Urinary bladder (tissue), 4 donors: Measurements from ENCODE around the gene MYLK. TPM values are rescaled to one million over a fixed set of nuclear protein-coding genes. Genes with fewer than 3 reads are reported as not detected.
A peak's percentile ranks its signal among the peaks of the same experiment; 100 is the strongest.
"Not testable (repeated sequence)": the region's sequence is repeated elsewhere in the genome, so short reads cannot be mapped to it uniquely, and the experiment has no call there.

Experiments used
- DNase-seq: peaks from one replicate; pipeline ENCODE4 v3.0.0-alpha.2; 2015; ENCODE audit errors: extremely low spot score
- H3K27ac ChIP-seq: one replicate; pipeline ENCODE4 v1.5.1; 2013; ENCODE audit warnings: low read depth, mild to moderate bottlenecking, moderate library complexity
- H3K36me3 ChIP-seq: one replicate; pipeline ENCODE4 v1.6.1; 2013; ENCODE audit warnings: mild to moderate bottlenecking, moderate library complexity; ENCODE audit not compliant: insufficient read depth
- H3K4me1 ChIP-seq: one replicate; pipeline ENCODE4 v1.6.1; 2013; ENCODE audit warnings: mild to moderate bottlenecking, moderate library complexity; ENCODE audit not compliant: insufficient read depth
- H3K4me3 ChIP-seq: one replicate; pipeline ENCODE4 v1.5.1; 2013; ENCODE audit warnings: low read depth, low read length
- WGBS: extraction: QIAGEN DNeasy Blood & Tissue Kit; methylation state at CpG from one replicate; pipeline ENCODE4 v1.1.7; 2013; 5-methylcytosine and 5-hydroxymethylcytosine counted together
- polyA plus RNA-seq: library from polyadenylated mRNA; stranded (reverse); fragments of 200-250 nt; gene quantifications from one replicate; pipeline ENCODE4 v1.2.3, GENCODE V29; 2013
- total RNA-seq: library from RNA; depleted of rRNA; stranded (reverse); fragments of >200 nt; gene quantifications from one replicate; pipeline ENCODE4 v1.2.3, GENCODE V29; 2014
- donor health status: healthy with polysubstance abuse.
- donor health status: healthy.

The MYLK gene
- 1,524 TPM for total RNA-seq
- 1,651 TPM for polyA plus RNA-seq

GRCh38 chr3:123884203-123884831 is at the start of gene MYLK:
Gene MYLK (minus strand): TSS chr3:123884332. CDS start chr3:123793841, 90,491 bp downstream.
- peak; percentile 17 for DNase-seq
- 1% methylated on average over 70 of the region's 70 CpGs for WGBS
- Histone ChIP-seq H3K36me3 (no peaks in the 10 kb centered on the region), H3K4me1 (no peaks in the 10 kb centered on the region), H3K4me3 (peak within 1 kb of the TSS; percentile 43), H3K27ac (no peak within 1 kb of the TSS)

GRCh38 chr3:123930445-123930844 is 46.3 kb upstream of the MYLK start:
- no peak for DNase-seq
- no peaks in the 10 kb centered on the region for H3K4me1 ChIP-seq
- no peak overlapping the region for H3K27ac ChIP-seq
- H3K36me3 ChIP-seq = no peaks in the 10 kb centered on the region
- H3K4me3 ChIP-seq = no peak overlapping the region

GRCh38 chr3:123929325-123929724 is 45.2 kb upstream of the MYLK start:
- 96% methylated on average over 9 of the region's 9 CpGs for WGBS
- H3K36me3 ChIP-seq = no peaks in the 10 kb centered on the region

GRCh38 chr3:123926396-123926795 is 42.3 kb upstream of the MYLK start:
- Histone ChIP-seq H3K4me1 (no peaks in the 10 kb centered on the region), H3K36me3 (peaks cover 1% of the 10 kb centered on the region), H3K4me3 (no peak overlapping the region), H3K27ac (no peak overlapping the region)
- no peak for DNase-seq

More at GRCh38 chr3:123929325-123929724, 45.2 kb upstream of the MYLK start:
- Histone ChIP-seq H3K4me1 (no peaks in the 10 kb centered on the region), H3K27ac (no peak overlapping the region), H3K4me3 (no peak overlapping the region)
- no peak for DNase-seq

GRCh38 chr3:123920868-123921267 is 36.7 kb upstream of the MYLK start:
- no peak overlapping the region for H3K27ac ChIP-seq
- H3K4me3 ChIP-seq = no peak overlapping the region
- peaks cover 3% of the 10 kb centered on the region for H3K36me3 ChIP-seq
- no peaks in the 10 kb centered on the region for H3K4me1 ChIP-seq
- DNase-seq = no peak

GRCh38 chr3:123920383-123920782 is 36.3 kb upstream of the MYLK start:
- no peak for DNase-seq
- WGBS = 100% methylated on average over 1 of the region's 1 CpG
- Histone ChIP-seq H3K36me3 (peaks cover 3% of the 10 kb centered on the region), H3K27ac (no peak overlapping the region), H3K4me3 (no peak overlapping the region), H3K4me1 (no peaks in the 10 kb centered on the region)

GRCh38 chr3:123919353-123919752 is 35.2 kb upstream of the MYLK start:
- Histone ChIP-seq H3K36me3 (peaks cover 3% of the 10 kb centered on the region), H3K4me1 (no peaks in the 10 kb centered on the region), H3K4me3 (no peak overlapping the region), H3K27ac (no peak overlapping the region)
- WGBS = 97% methylated on average over 3 of the region's 3 CpGs
- no peak for DNase-seq

- H3K27ac ChIP-seq = no peak overlapping the region
Observed at GRCh38 chr3:123914829-123915228, 30.7 kb upstream of the MYLK start.

GRCh38 chr3:123909785-123910184 is 25.7 kb upstream of the MYLK start:
- Histone ChIP-seq H3K27ac (no peak overlapping the region), H3K4me1 (no peaks in the 10 kb centered on the region), H3K36me3 (no peaks in the 10 kb centered on the region), H3K4me3 (no peak overlapping the region)
- 96% methylated on average over 2 of the region's 2 CpGs for WGBS
- no peak for DNase-seq

More at GRCh38 chr3:123914829-123915228, 30.7 kb upstream of the MYLK start:
- H3K36me3 ChIP-seq = no peaks in the 10 kb centered on the region
- no peaks in the 10 kb centered on the region for H3K4me1 ChIP-seq
- no peak for DNase-seq
- H3K4me3 ChIP-seq = no peak overlapping the region
- WGBS = 77% methylated on average over 5 of the region's 5 CpGs

GRCh38 chr3:123907720-123908119 is 23.6 kb upstream of the MYLK start:
- WGBS = 75% methylated on average over 2 of the region's 2 CpGs
- no peaks in the 10 kb centered on the region for H3K4me1 ChIP-seq
- H3K4me3 ChIP-seq = no peak overlapping the region
- H3K36me3 ChIP-seq = no peaks in the 10 kb centered on the region
- DNase-seq = no peak
- no peak overlapping the region for H3K27ac ChIP-seq

GRCh38 chr3:123899300-123899865 is 15.3 kb upstream of the MYLK start:
- Histone ChIP-seq H3K27ac (no peak overlapping the region), H3K4me1 (no peaks in the 10 kb centered on the region), H3K36me3 (no peaks in the 10 kb centered on the region), H3K4me3 (no peak overlapping the region)
- 88% methylated on average over 5 of the region's 5 CpGs for WGBS
- DNase-seq = no peak

GRCh38 chr3:123893012-123893411 is 8.9 kb upstream of the MYLK start:
- 93% methylated on average over 1 of the region's 1 CpG for WGBS
- DNase-seq = no peak
- no peak overlapping the region for H3K27ac ChIP-seq
- no peaks in the 10 kb centered on the region for H3K36me3 ChIP-seq
- no peaks in the 10 kb centered on the region for H3K4me1 ChIP-seq
- no peak overlapping the region for H3K4me3 ChIP-seq

GRCh38 chr3:123892195-123892594 is 8.1 kb upstream of the MYLK start:
- Histone ChIP-seq H3K4me3 (no peak overlapping the region), H3K27ac (no peak overlapping the region), H3K36me3 (no peaks in the 10 kb centered on the region), H3K4me1 (no peaks in the 10 kb centered on the region)
- DNase-seq = no peak
- 0% methylated on average over 1 of the region's 1 CpG for WGBS

- not testable (repeated sequence) for DNase-seq, H3K36me3 ChIP-seq, H3K4me1 ChIP-seq, H3K4me3 ChIP-seq, H3K27ac ChIP-seq
- 24% methylated on average over 1 of the region's 1 CpG for WGBS
Observed at GRCh38 chr3:123890991-123891390, 6.9 kb upstream of the MYLK start.
